ENCODE measurements around the gene CRYBB1. TPM values are rescaled to one million over a fixed set of nuclear protein-coding genes. Genes with fewer than 3 reads are reported as not detected.
A peak's percentile ranks its signal among the peaks of the same experiment; 100 is the strongest.

The CRYBB1 gene
- total RNA-seq, 1 donor from 2014 or later, result not detected

GRCh38 chr22:26597026-26597425 is 20.8 kb downstream of the CRYBB1 start:
- H3K27ac ChIP-seq, result no peak overlapping the region
- TF ChIP-seq POLR2A (IDR thresholded peaks at IDR 0.05) (no peak), POLR2AphosphoS5 (IDR thresholded peaks at IDR 0.05; ENCODE audit: insufficient read depth in 1 of 2, low read depth in 1 of 2) (no peak), CTCF (IDR thresholded peaks at IDR 0.05) (no peak)
- intact Hi-C loops (cut with DNase I), result no loop called here
- H3K9me3 ChIP-seq, result no peaks in the 10 kb centered on the region
- no peaks in the 10 kb centered on the region for H3K4me1 ChIP-seq
- H3K36me3 ChIP-seq, result no peaks in the 10 kb centered on the region
- H3K4me3 ChIP-seq, result no peak overlapping the region
- H3K27me3 ChIP-seq, result no peaks in the 10 kb centered on the region
- DNase-seq (ENCODE audit: extremely low spot score in 2 of 2), result no peak

DNA sequence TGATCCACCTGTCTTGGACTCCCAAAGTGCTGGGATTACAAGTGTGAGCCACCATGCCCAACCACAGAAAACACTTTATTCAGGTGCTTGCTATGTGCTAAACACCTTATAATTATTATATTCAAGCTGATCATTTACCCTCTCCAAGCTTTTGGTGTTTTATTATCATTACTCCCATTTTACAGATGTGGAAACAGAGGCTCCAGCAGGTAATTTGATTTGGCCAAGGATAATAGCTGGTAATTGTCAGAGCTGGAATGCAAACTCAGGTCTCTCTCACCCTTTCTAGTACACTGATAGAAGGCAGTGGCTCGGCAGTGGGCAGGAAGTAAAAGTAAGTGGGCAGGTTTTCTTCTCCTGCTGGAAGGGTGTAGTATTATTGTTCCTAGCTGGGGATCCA is 24.1 kb downstream of the CRYBB1 start:
- H3K36me3 ChIP-seq, result no peaks in the 10 kb centered on the region
- intact Hi-C loops (cut with DNase I), result no loop called here

DNA sequence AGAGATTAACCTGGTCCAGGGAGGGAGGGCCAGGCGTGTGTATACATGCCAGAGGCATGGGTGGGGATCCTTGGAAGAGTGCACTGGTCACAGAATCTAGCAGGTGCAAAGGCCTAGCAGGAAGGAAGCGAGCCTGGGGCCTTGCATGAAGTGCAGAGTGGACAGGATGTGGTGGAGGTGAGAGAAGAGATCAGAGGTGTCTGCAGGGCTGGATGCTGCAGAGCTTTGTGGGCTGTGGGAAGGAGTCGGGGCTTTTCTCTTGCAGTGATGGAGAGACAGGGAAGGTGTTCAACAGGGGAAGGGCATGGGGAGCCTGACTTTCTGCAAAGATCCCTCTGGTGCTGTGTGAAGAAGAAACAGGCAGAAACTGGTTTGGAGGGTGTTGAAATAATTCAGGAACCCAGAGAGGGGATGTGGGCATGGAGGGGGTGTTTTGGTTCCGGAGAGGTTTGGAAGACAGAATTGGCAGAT is 25.4 kb downstream of the CRYBB1 start:
- H3K4me3 ChIP-seq, result no peak overlapping the region
- H3K4me1 ChIP-seq, result peaks cover 15% of the 10 kb centered on the region
- H3K36me3 ChIP-seq, result no peaks in the 10 kb centered on the region
- intact Hi-C loops (cut with DNase I), result no loop called here
- TF ChIP-seq CTCF (IDR thresholded peaks at IDR 0.05) (no peak), POLR2A (IDR thresholded peaks at IDR 0.05) (no peak), POLR2AphosphoS5 (IDR thresholded peaks at IDR 0.05; ENCODE audit: insufficient read depth in 1 of 2, low read depth in 1 of 2) (no peak)
- H3K9me3 ChIP-seq, result no peaks in the 10 kb centered on the region
- DNase-seq (ENCODE audit: extremely low spot score in 2 of 2), result no peak
- H3K27ac ChIP-seq, result no peak overlapping the region
- no peaks in the 10 kb centered on the region for H3K27me3 ChIP-seq

More for the DNA sequence above, 24.1 kb downstream of the CRYBB1 start:
- TF ChIP-seq POLR2AphosphoS5 (IDR thresholded peaks at IDR 0.05; ENCODE audit: insufficient read depth in 1 of 2, low read depth in 1 of 2) (no peak), POLR2A (IDR thresholded peaks at IDR 0.05) (no peak), CTCF (IDR thresholded peaks at IDR 0.05) (no peak)
- Histone ChIP-seq H3K9me3 (no peaks in the 10 kb centered on the region), H3K4me3 (no peak overlapping the region), H3K27ac (no peak overlapping the region), H3K4me1 (peaks cover 12% of the 10 kb centered on the region), H3K27me3 (no peaks in the 10 kb centered on the region)
- no peak for DNase-seq (ENCODE audit: extremely low spot score in 2 of 2)

- TF ChIP-seq CTCF (IDR thresholded peaks at IDR 0.05), result no peak
- TF ChIP-seq POLR2A (IDR thresholded peaks at IDR 0.05), result peak in 1 of 2 donors; percentile 77
- peak in 1 of 2 donors; percentile 91 for TF ChIP-seq POLR2AphosphoS5 (IDR thresholded peaks at IDR 0.05; ENCODE audit: insufficient read depth in 1 of 2, low read depth in 1 of 2)
- Histone ChIP-seq H3K27me3 (no peaks in the 10 kb centered on the region), H3K36me3 (no peaks in the 10 kb centered on the region), H3K27ac (peak within 1 kb of the TSS; percentile 80), H3K4me1 (peaks cover 24% of the 10 kb centered on the region), H3K4me3 (peak within 1 kb of the TSS; percentile 55 to 75), H3K9me3 (no peaks in the 10 kb centered on the region)
- DNase-seq (ENCODE audit: extremely low spot score in 2 of 2), result no peak
- intact Hi-C loops (cut with DNase I), result no loop called here
Measured at GRCh38 chr22:26589845-26590736, 27.7 kb downstream of the CRYBB1 start, which contains the start of gene TPST2. Gene TPST2, minus strand, starts transcription at chr22:26590132. Its CDS starts 48,502 bp downstream, at chr22:26541630.
